ENCODE measurements around the gene MAP1B. TPM values are rescaled to one million over a fixed set of nuclear protein-coding genes. Genes with fewer than 3 reads are reported as not detected.

The MAP1B gene
- polyA plus RNA-seq, 1 donor (not counting 4 experiments of a cell fraction or from before 2014, with no cell fraction given), result 3.3 TPM

GRCh38 chr5:72159501-72159911 is 52.2 kb downstream of the MAP1B start:
- FAIRE-seq, result no peak
- TF ChIP-seq EZH2 (IDR thresholded peaks at IDR 0.05; ENCODE audit: low read length) (no peak), CTCF (optimal IDR thresholded peaks at IDR 0.05 in 1 of 3, IDR thresholded peaks at IDR 0.05 in 1 of 3, conservative IDR thresholded peaks at IDR 0.05 in 1 of 3; ENCODE audit: extremely low read depth in 1 of 3, insufficient read depth in 2 of 3, low read length in 3 of 3) (no peak)
- no peaks in the 10 kb centered on the region for H3K9me1 ChIP-seq (ENCODE audit: control insufficient read depth, extremely low read depth, insufficient read depth, low read length)
- H2AFZ ChIP-seq (ENCODE audit: control insufficient read depth, low read length), result no peak overlapping the region
- H3K27ac ChIP-seq (ENCODE audit: control insufficient read depth, insufficient read depth, low read length), result no peak overlapping the region
- no peaks in the 10 kb centered on the region for H3K27me3 ChIP-seq (ENCODE audit: control insufficient read depth, extremely low read depth, insufficient read depth, low read length)
- H3K9ac ChIP-seq (ENCODE audit: control insufficient read depth, extremely low read depth, insufficient read depth, low read length), result no peak overlapping the region
- H3K4me2 ChIP-seq (ENCODE audit: control insufficient read depth, extremely low read depth, insufficient read depth, low read depth, low read length), result no peak overlapping the region
- H3K4me1 ChIP-seq (ENCODE audit: control insufficient read depth, extremely low read depth, insufficient read depth, low read length), result peaks cover 5% of the 10 kb centered on the region
- H3K9me3 ChIP-seq (ENCODE audit: control insufficient read depth, low read depth, low read length), result no peaks in the 10 kb centered on the region
- H3K4me3 ChIP-seq (ENCODE audit: control insufficient read depth in 2 of 3, extremely low read depth in 1 of 3, insufficient read depth in 2 of 3, low read depth in 1 of 3, low read length in 3 of 3), result no peak overlapping the region
- H4K20me1 ChIP-seq (ENCODE audit: control insufficient read depth, extremely low read depth, insufficient read depth, low read length), result no peaks in the 10 kb centered on the region
- no peaks in the 10 kb centered on the region for H3K79me2 ChIP-seq (ENCODE audit: control insufficient read depth, insufficient read depth, low read length)
- dilution Hi-C loops (cut with MboI; ENCODE audit: extremely low pct_ligation_motif_present, low sequenced_read_pairs), result no loop called here
- no peak for DNase-seq (ENCODE audit: low read depth, low spot score)
- H3K36me3 ChIP-seq (ENCODE audit: control insufficient read depth in 2 of 2, extremely low read depth in 1 of 2, insufficient read depth in 2 of 2, low read length in 2 of 2), result no peaks in the 10 kb centered on the region

DNA sequence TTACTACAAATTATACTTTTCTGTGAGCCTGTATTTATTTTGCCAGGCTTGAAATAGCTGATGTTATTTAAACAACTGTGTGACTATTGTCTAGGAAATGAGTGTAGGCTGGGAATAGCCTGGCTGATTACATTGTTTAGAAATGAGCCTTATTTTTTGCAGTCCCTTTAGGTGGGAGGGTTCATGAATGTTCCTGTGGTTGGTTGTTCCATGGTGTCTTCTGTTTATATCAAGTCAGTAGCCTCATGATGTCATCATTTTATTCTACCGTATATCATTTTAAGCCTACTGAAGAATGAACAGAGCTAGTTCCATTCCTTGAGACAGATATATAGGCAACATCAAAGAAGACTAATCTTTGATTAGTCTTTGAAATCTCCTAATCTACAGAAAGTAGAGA is 53.1 kb downstream of the MAP1B start:
- no peak for FAIRE-seq
- TF ChIP-seq CTCF (optimal IDR thresholded peaks at IDR 0.05 in 1 of 3, IDR thresholded peaks at IDR 0.05 in 1 of 3, conservative IDR thresholded peaks at IDR 0.05 in 1 of 3; ENCODE audit: extremely low read depth in 1 of 3, insufficient read depth in 2 of 3, low read length in 3 of 3) (no peak), EZH2 (IDR thresholded peaks at IDR 0.05; ENCODE audit: low read length) (no peak)
- no peaks in the 10 kb centered on the region for H4K20me1 ChIP-seq (ENCODE audit: control insufficient read depth, extremely low read depth, insufficient read depth, low read length)
- dilution Hi-C loops (cut with MboI; ENCODE audit: extremely low pct_ligation_motif_present, low sequenced_read_pairs), result no loop called here
- H3K27ac ChIP-seq (ENCODE audit: control insufficient read depth, insufficient read depth, low read length), result no peak overlapping the region
- H3K4me1 ChIP-seq (ENCODE audit: control insufficient read depth, extremely low read depth, insufficient read depth, low read length), result peaks cover 5% of the 10 kb centered on the region
- DNase-seq (ENCODE audit: low read depth, low spot score), result no peak
- H3K4me2 ChIP-seq (ENCODE audit: control insufficient read depth, extremely low read depth, insufficient read depth, low read depth, low read length), result no peak overlapping the region
- H3K27me3 ChIP-seq (ENCODE audit: control insufficient read depth, extremely low read depth, insufficient read depth, low read length), result no peaks in the 10 kb centered on the region
- H3K9ac ChIP-seq (ENCODE audit: control insufficient read depth, extremely low read depth, insufficient read depth, low read length), result no peak overlapping the region
- no peaks in the 10 kb centered on the region for H3K9me3 ChIP-seq (ENCODE audit: control insufficient read depth, low read depth, low read length)
- H3K4me3 ChIP-seq (ENCODE audit: control insufficient read depth in 2 of 3, extremely low read depth in 1 of 3, insufficient read depth in 2 of 3, low read depth in 1 of 3, low read length in 3 of 3), result no peak overlapping the region
- no peaks in the 10 kb centered on the region for H3K79me2 ChIP-seq (ENCODE audit: control insufficient read depth, insufficient read depth, low read length)
- H2AFZ ChIP-seq (ENCODE audit: control insufficient read depth, low read length), result no peak overlapping the region
- no peaks in the 10 kb centered on the region for H3K36me3 ChIP-seq (ENCODE audit: control insufficient read depth in 2 of 2, extremely low read depth in 1 of 2, insufficient read depth in 2 of 2, low read length in 2 of 2)
- H3K9me1 ChIP-seq (ENCODE audit: control insufficient read depth, extremely low read depth, insufficient read depth, low read length), result no peaks in the 10 kb centered on the region
